HCT116 (cell line): Measurements from ENCODE around the gene TPPP2. TPM values are rescaled to one million over a fixed set of nuclear protein-coding genes. Genes with fewer than 3 reads are reported as not detected.

Experiments used
- ATAC-seq: fragments of 200-7000 bp; cut with Tn5 transposase; 2 replicates; pipeline ENCODE4 v1.9.1; 2020; ENCODE audit warnings: mild to moderate bottlenecking, moderate library complexity
- BruUV-seq: library from RNA; stranded (reverse); fragments of 400-500 nt; replicated peaks from 2 replicates; lab custom pipeline; 2021; lab: Mats Ljungman, UMichigan
- CTCF ChIA-PET: fragments of 300-600 bp; sonication (Branson Sonifier 250); formaldehyde crosslinking; loops from one replicate; lab custom pipeline; 2021; ENCODE audit warnings: antibody characterized with exemption; lab: Charles Lee
- POLR2A ChIA-PET: fragments of 300-600, 350-600 bp; sonication (Branson Sonifier 250); formaldehyde crosslinking; loops from one replicate; lab custom pipeline; 2021; ENCODE audit warnings: antibody characterized with exemption; lab: Charles Lee
- RAD21 ChIA-PET, 2 experiments: fragments of 300-600 bp; sonication (Branson Sonifier 250); formaldehyde crosslinking; loops; one replicate each; lab custom pipeline; 2023; ENCODE audit warnings: low total read pairs in 2 of 2; ENCODE audit not compliant: uncharacterized antibody in 2 of 2, unreplicated experiment in 2 of 2, low non-redundant PET in 1 of 2; lab: Charles Lee
- DNase-seq: peaks from one replicate; pipeline ENCODE4 v3.0.0-alpha.2; 2010; ENCODE audit warnings: low read depth, low spot score
- H2AFZ ChIP-seq: fragments of 200-600 bp; shearing (Covaris generic), sonication (generic); 2 replicates; pipeline ENCODE4 v1.6.1; 2017; ENCODE audit warnings: low read depth, mixed run types, mixed read lengths, antibody characterized with exemption, low read length; ENCODE audit not compliant: poor library complexity, severe bottlenecking
- H3K27ac ChIP-seq: 2 replicates; pipeline ENCODE4 v1.5.1; 2012; ENCODE audit warnings: low read depth, low read length
- H3K27me3 ChIP-seq: fragments of 200-600 bp; sonication (generic); 2 replicates; pipeline ENCODE4 v1.6.1; 2016; ENCODE audit warnings: mixed run types, low read length, mixed read lengths; ENCODE audit not compliant: insufficient read depth
- H3K36me3 ChIP-seq, 2 experiments: fragments of 200-500 bp in 1 of 2; fragments of 200-600 bp in 1 of 2; sonication (Bioruptor generic) in 1 of 2; sonication (generic) in 1 of 2; 2 replicates each; pipeline versions ENCODE4 v1.5.1 to v1.6.1; 2014 to 2016; ENCODE audit warnings: low read length in 2 of 2, inconsistent platforms in 1 of 2, mixed read lengths in 1 of 2, mixed run types in 1 of 2; ENCODE audit not compliant: insufficient read depth in 2 of 2, control insufficient read depth in 1 of 2
- H3K4me1 ChIP-seq, 2 experiments: fragments of 200-600 bp in 1 of 2; sonication (generic) in 1 of 2; 2 replicates each; pipeline versions ENCODE4 v1.5.1 to v1.6.1; 2012 to 2017; ENCODE audit warnings: low read length in 2 of 2, inconsistent platforms in 1 of 2, mild to moderate bottlenecking in 1 of 2, mixed read lengths in 1 of 2, mixed run types in 1 of 2, moderate library complexity in 1 of 2; ENCODE audit not compliant: insufficient read depth in 2 of 2, control insufficient read depth in 1 of 2
- H3K4me2 ChIP-seq: fragments of 200-600 bp; sonication (generic); 2 replicates; pipeline ENCODE4 v1.6.1; 2017; ENCODE audit warnings: mixed run types, low read length, mixed read lengths
- H3K4me3 ChIP-seq, 2 experiments: fragments of 200-600 bp in 1 of 2; sonication (generic) in 1 of 2; replicated peaks in 1 of 2; 2 replicates each; pipeline ENCODE4 v1.5.1; 2011 to 2016; ENCODE audit warnings: low read length in 2 of 2, control low read depth in 1 of 2, low read depth in 1 of 2, mild to moderate bottlenecking in 1 of 2, mixed read lengths in 1 of 2, mixed run types in 1 of 2
- H3K79me2 ChIP-seq: fragments of 200-600 bp; sonication (generic); 2 replicates; pipeline ENCODE4 v1.6.1; 2017; ENCODE audit warnings: mild to moderate bottlenecking, mixed run types, low read length, moderate library complexity, mixed read lengths; ENCODE audit not compliant: insufficient read depth
- H3K9ac ChIP-seq: fragments of 200-600 bp; sonication (generic); 2 replicates; pipeline ENCODE4 v1.6.1; 2016; ENCODE audit warnings: low read length, mixed read lengths
- H3K9me2 ChIP-seq: fragments of 200-600 bp; sonication (generic), shearing (Covaris generic); 2 replicates; pipeline ENCODE4 v1.6.1; 2017; ENCODE audit warnings: mixed run types, mild to moderate bottlenecking, moderate library complexity; ENCODE audit not compliant: insufficient read depth
- H3K9me3 ChIP-seq, 2 experiments: fragments of 200-500 bp in 1 of 2; fragments of 200-600 bp in 1 of 2; sonication (Bioruptor generic) in 1 of 2; sonication (generic) in 1 of 2; 2 replicates each; pipeline ENCODE4 v1.6.1; 2014 to 2017; ENCODE audit warnings: low read length in 2 of 2, mixed read lengths in 2 of 2, inconsistent platforms in 1 of 2, low read depth in 1 of 2, mild to moderate bottlenecking in 1 of 2, mixed run types in 1 of 2, moderate library complexity in 1 of 2; ENCODE audit not compliant: control insufficient read depth in 1 of 2, insufficient read depth in 1 of 2
- H4K20me1 ChIP-seq: fragments of 200-600 bp; sonication (generic), shearing (Covaris generic); 2 replicates; pipeline ENCODE4 v1.6.1; 2017; ENCODE audit warnings: mixed run types, mild to moderate bottlenecking, moderate library complexity; ENCODE audit not compliant: insufficient read depth
- EGR1 ChIP-seq: IDR thresholded peaks from 2 replicates; pipeline ENCODE4 v1.6.1; 2012; ENCODE audit warnings: low read depth
- ELF1 ChIP-seq: IDR thresholded peaks from 2 replicates; pipeline ENCODE4 v1.6.1; 2012; ENCODE audit warnings: low read depth, borderline replicate concordance
- EZH2 ChIP-seq: fragments of 200-600 bp; sonication (generic); IDR thresholded peaks from 2 replicates; pipeline ENCODE4 v1.6.1; 2017; ENCODE audit warnings: antibody characterized with exemption, mixed run types
- EZH2phosphoT487 ChIP-seq: fragments of 200-600 bp; IDR thresholded peaks from 2 replicates; pipeline ENCODE4 v1.6.1; 2018; ENCODE audit warnings: antibody characterized with exemption, borderline replicate concordance
- RAD21 ChIP-seq: IDR thresholded peaks from 2 replicates; pipeline ENCODE4 v1.6.1; 2012; ENCODE audit warnings: low read depth, mild to moderate bottlenecking
- SRF ChIP-seq: IDR thresholded peaks from 2 replicates; pipeline ENCODE4 v1.6.1; 2012; ENCODE audit warnings: low read depth
- TCF7L2 ChIP-seq: IDR thresholded peaks from 2 replicates; pipeline ENCODE4 v1.7.0; 2011; ENCODE audit warnings: borderline replicate concordance, inconsistent platforms; ENCODE audit not compliant: insufficient read depth, insufficient read length; ENCODE audit errors: extremely low read depth
- YY1 ChIP-seq: IDR thresholded peaks from 2 replicates; pipeline ENCODE4 v1.6.1; 2011; ENCODE audit warnings: low read length, low read depth, moderate library complexity, mild to moderate bottlenecking; ENCODE audit not compliant: insufficient replicate concordance; ENCODE audit errors: extremely low read depth
- intact Hi-C: fragments of 100-400 bp; cut with micrococcal nuclease; formaldehyde crosslinking; loops from 2 replicates; pipeline ENCODE4 v1.10.0; 2022
- total RNA-seq: library from RNA; stranded (reverse); gene quantifications from one replicate; pipeline ENCODE4 v1.2.1, GENCODE V29; 2021; ENCODE audit not compliant: unreplicated experiment
- TF ChIP-seq, protein P1 (sequence below): IDR thresholded peaks from 2 replicates; pipeline ENCODE4 v1.6.1; 2012
- TF ChIP-seq, protein P2 (sequence below): IDR thresholded peaks from 2 replicates; pipeline ENCODE4 v1.6.1; 2012
- TF ChIP-seq, protein P3 (sequence below), 3 experiments: fragments of 200-600 bp in 1 of 3; sonication (generic) in 1 of 3; IDR thresholded peaks in 2 of 3; conservative IDR thresholded peaks in 1 of 3; 2 replicates each; pipeline ENCODE4 v1.5.1; 2012 to 2017; ENCODE audit warnings: low read depth in 2 of 3, low read length in 2 of 3, antibody characterized with exemption in 1 of 3, borderline replicate concordance in 1 of 3, control low read depth in 1 of 3, mild to moderate bottlenecking in 1 of 3, mixed read lengths in 1 of 3, mixed run types in 1 of 3, moderate library complexity in 1 of 3; ENCODE audit not compliant: insufficient read depth in 1 of 3

TPPP2 gene
- total RNA-seq, 1 experiment from 2014 or later = not detected

DNA sequence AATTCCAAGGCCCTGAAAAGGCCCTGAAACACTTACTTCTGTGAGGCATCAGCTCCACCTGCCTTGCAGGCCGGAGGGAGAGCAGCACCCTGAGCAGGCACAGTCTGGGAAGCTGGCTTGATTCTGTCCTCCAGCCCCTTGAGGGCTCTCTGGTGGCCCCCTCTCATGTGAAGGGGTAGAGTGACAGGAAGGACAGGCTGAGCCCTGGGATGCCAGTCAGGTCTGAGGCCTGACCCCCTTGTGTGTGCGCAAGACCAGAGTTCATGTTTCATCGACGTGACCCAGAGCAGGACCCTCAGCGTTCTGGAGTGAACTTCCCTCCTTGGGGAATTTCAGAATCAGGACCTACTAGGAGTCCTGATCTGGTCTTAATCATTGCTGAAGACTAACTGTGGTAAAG lies 28.9 kb downstream of the TPPP2 start:
- intact Hi-C loops = no loop called here
- Histone ChIP-seq H4K20me1 (no peaks in the 10 kb centered on the region), H3K36me3 (no peaks in the 10 kb centered on the region), H2AFZ (no peak overlapping the region), H3K27ac (no peak overlapping the region), H3K79me2 (no peaks in the 10 kb centered on the region), H3K27me3 (peaks cover 5% of the 10 kb centered on the region), H3K9ac (no peak overlapping the region), H3K4me2 (no peak overlapping the region), H3K4me1 (no peaks in the 10 kb centered on the region), H3K4me3 (no peak overlapping the region), H3K9me2 (no peaks in the 10 kb centered on the region), H3K9me3 (no peaks in the 10 kb centered on the region)
- ChIA-PET CTCF (interaction anchor here (1.4 kb wide), 1 partner anchor 44 kb away, joined by 4 read pairs; no protein-coding TSS in a partner anchor), POLR2A (no interaction called here), RAD21 (no interaction called here)
- ATAC-seq = no peak
- TF ChIP-seq, protein P1, sequence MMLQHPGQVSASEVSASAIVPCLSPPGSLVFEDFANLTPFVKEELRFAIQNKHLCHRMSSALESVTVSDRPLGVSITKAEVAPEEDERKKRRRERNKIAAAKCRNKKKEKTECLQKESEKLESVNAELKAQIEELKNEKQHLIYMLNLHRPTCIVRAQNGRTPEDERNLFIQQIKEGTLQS = no peak
- TF ChIP-seq SRF = no peak
- TF ChIP-seq TCF7L2 = no peak
- no peak for TF ChIP-seq ELF1
- no peak for TF ChIP-seq YY1
- no peak for TF ChIP-seq EZH2phosphoT487
- TF ChIP-seq, protein P2, sequence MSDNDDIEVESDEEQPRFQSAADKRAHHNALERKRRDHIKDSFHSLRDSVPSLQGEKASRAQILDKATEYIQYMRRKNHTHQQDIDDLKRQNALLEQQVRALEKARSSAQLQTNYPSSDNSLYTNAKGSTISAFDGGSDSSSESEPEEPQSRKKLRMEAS = no peak
- no peak for TF ChIP-seq RAD21
- TF ChIP-seq, protein P3, sequence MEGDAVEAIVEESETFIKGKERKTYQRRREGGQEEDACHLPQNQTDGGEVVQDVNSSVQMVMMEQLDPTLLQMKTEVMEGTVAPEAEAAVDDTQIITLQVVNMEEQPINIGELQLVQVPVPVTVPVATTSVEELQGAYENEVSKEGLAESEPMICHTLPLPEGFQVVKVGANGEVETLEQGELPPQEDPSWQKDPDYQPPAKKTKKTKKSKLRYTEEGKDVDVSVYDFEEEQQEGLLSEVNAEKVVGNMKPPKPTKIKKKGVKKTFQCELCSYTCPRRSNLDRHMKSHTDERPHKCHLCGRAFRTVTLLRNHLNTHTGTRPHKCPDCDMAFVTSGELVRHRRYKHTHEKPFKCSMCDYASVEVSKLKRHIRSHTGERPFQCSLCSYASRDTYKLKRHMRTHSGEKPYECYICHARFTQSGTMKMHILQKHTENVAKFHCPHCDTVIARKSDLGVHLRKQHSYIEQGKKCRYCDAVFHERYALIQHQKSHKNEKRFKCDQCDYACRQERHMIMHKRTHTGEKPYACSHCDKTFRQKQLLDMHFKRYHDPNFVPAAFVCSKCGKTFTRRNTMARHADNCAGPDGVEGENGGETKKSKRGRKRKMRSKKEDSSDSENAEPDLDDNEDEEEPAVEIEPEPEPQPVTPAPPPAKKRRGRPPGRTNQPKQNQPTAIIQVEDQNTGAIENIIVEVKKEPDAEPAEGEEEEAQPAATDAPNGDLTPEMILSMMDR (IDR thresholded peaks at IDR 0.05 in 2 of 3, conservative IDR thresholded peaks at IDR 0.05 in 1 of 3; ENCODE audit: borderline replicate concordance in 1 of 3, insufficient read depth in 1 of 3, low read depth in 2 of 3, low read length in 2 of 3) = no peak
- TF ChIP-seq EGR1 = no peak
- TF ChIP-seq EZH2 = no peak
- BruUV-seq = no TSS peak
- no peak for DNase-seq
